Measurements from ENCODE around the gene UVRAG.

UVRAG gene

DNA sequence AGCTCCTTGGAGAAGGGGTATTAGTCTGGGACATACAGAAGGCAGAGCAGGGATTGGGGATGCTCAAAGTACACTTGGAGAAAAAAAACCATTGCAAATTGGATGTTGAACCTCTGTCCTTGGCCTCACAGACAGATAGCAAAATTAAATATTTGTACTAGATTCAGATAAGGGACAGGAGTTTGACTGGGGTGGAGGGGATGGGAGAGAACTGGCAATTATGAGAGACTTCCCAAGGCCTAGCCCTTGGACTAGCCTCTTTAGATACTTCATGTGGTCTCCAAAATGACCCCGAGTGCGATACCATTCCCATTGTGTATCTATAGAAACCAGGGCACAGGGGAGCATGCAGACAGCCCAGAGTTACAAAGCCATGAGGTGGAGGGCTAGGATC is 30.9 kb upstream of the UVRAG start:
- no peak for DNase-seq

DNA sequence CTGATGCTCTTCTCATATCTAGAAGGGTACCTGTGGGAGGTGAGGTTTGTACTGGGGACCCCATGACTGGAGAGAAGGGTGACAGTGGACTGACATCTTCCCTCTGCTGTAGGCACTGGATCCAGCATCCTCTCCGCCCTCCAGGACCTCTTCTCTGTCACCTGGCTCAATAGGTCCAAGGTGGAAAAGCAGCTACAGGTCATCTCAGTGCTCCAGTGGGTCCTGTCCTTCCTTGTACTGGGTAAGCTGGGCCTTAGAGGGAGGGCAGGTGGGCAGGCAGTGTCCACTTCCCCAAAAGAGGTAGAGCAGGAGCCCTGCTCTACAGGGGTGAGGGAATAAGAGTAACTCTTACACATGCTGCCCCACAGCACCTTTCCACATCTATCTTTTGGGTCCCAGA is 30.5 kb upstream of the UVRAG start:
- DNase-seq: no peak

DNA sequence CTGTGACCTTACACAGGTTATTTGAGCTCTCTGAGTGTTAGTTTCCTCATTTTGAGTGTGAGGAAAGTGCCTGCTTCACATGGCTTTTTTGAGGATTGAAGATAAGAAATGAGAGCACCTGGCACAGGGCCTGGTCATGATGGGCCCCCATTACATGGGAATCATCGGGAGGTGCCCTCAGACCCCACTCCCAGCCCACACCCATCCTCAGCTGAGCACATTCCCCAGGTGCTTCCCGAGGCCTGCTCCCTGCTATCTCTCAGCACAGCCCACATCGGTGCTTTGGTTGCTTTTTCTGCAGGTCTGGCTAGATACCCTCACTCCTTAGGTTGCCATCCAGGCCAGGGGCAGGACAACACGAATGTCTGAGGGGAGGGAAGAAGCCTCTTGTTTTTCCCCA is 29.8 kb upstream of the UVRAG start:
- DNase-seq: no peak

DNA sequence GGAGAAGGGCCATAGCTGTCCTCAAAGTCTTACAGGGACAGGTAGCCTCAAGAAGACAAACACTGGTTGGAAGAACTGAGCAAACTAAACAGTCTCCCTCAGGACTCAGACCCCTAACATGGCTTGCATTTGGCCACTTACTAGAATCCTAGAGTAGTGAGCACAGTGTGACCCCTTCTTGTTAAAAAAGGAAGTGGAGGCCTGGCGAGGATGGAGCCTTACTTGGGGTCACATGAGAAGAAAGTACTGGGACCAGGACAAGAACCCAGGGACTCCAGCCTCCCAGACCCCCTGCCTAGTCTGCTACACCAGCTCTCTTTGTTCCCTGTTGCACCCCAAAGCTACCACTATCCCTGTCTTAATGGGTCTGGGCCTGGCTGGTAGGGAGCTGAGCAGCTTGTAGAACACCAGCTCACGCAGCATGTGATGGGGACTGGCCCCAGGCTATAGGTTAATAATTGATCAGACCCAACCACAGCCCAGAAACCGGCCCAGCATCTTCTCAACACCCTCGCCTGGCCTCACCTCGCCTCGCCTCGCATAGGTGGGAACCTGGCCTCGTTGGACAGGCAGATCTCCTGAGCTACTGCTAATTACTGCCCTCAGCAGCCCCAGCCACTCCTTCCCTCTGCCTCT is 28.8 kb upstream of the UVRAG start:
- no peak for DNase-seq

DNA sequence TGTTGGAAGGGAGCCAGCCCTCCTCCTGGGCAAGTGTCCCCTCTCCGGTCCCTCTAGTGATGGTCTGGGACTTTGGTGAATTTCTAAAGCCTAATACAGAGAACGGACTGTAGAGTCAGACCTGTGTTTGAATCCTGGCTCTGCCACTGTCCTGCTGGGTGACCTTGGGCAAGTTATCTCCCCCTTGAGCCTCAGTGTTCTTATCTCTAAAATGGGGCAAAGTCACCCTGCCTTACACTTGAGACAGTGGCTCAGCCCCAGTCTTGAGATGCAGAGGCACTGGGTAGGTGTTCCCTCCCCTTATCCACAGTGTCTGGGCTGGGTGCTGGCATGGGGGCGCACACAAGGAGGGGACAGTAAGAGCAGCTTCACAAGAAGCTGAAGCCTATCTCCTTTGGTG is 25.5 kb upstream of the UVRAG start:
- no peak for DNase-seq

DNA sequence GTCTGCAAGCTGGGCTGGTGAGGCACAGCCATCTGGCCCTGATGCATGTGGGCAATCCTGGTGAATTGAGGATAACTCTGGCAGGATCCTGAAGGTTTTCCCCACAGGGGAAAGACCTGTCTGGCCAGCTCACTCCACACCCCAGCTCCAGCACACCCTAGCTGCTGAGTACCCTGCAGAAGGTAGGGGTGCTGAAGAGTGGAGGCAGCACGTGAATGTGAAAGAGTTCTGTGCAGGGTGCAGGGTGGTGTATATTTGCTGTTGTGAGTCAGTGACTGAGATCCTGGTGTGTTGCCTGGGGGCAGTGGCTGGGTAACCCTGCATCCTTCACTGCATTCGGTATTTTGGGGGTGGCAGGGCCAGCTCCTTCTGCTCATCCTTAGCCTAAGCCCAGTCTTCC is 24.0 kb upstream of the UVRAG start:
- DNase-seq: peak; percentile 23

DNA sequence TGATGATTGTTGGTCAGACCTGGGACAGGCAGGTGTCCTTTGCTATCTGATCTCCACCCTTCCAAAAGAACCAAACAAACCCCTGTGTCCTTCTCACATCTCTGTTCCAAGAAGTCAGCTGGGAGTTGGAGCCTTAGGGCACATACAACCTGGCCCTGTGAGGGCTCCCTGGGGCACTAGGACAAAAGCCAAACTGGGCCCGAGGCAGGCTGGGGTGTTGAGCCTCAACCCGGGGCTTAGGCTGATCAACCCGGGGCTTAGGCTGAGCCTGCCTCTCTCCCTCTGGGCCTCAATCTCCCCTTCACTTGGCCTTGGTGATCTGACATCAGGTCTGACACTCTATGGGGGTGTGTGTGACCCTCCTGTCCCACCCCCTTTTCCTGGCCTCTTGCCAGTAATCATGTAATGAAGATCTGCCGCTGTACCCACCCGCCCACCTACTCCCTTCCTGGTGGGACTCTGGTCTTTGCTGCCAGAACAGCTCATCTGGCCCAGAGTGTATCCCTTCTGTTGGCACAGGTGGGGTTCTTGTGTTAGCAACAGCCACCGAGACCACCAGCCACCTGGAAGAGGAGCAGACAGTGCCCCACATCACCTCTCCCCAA is 22.8 kb upstream of the UVRAG start:
- DNase-seq: no peak

DNA sequence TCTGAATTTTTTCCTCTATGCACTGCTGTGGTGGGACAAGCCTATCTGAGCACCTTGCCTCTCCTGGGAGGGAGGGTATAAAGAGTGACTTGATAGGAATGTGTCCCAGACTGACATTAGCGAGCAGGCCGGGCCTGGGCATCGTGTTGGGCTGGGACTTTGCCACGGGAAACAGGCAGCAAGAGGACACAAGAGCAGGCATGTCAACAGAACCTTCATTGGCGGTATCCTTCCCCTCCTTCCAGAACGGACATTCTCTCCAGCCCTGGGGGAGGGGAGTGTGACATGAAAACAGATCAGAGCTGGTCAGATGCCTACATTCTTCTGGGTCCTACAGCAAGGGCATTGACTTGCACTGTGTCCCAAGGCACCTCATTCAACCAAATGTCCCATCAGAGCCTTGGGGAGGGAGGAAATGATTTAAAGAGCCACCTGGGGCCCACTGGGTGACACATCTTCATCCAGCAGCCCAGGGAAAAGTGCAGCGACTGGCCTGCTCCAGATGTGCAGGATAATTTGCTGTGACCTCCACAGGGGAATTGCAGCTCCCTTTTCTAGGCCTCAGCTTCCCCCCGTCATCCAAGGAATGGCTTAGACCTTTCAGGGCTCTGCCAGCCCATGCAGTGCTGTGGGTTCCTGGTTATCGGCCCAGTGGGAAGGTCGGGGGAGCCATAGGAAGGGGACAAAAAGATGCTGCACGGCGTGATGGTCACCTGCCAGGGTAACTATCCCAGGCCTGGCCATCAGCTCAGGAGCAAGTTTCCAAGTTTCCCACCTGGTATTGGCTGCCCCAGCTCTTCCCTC is 21.8 kb upstream of the UVRAG start:
- no peak for DNase-seq

DNA sequence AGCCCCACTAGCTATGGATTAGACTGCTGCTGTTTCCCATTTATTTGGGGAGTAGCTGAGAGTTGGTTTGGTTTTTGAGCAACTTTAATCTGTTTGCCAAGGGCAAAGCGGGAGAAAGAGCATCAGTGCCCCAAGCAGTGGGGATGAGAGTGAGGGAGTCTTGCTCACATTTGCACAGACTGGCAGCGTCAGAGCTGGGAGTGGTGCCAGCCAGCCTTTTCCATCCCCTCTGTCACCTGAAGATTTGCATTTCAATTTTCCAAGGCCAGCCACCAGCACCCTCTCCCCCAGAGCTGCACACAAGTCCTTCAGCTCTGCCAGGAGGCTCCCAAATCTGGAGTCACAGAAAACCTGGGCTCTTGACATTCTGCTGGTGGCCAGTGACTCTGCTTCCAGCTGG is 21.0 kb upstream of the UVRAG start:
- DNase-seq: no peak

DNA sequence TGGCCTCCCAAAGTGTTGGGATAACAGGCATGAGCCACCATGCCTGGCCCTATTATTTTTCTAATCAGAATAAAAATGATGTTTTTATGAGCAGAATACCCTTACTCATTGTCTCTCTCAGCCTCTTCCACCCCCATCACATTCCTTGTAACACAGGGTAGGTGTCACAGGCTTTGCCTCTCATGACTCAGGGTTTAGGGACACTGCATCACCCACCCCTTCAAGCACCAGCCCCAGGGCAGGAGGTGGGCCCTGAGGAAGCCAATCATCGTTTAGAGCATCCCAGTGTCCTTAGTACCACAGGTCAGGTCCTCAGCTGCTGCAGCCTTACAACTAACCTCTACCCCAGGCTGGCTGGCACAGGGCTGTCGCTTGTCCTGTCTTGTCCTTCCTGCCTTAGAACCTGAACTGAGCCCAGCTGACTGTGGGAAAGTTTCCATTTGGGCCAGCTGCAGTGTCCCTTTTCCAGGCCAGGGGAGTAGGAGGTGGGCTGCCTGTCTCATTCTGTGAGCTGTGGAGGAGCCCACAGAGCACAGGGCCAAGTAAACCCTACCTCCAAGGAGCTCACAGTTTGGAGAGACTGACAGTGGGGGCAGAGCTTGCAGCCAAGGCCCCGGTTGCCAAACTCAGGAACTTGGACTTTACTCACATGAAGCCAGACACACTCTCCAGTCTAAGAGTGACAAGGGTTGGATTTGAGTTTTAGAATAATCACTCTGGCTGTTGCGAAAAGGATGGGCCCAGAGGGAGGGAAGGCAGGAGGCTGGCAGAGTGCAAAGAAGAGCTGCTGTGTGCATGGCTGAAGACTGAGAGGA is 19.5 kb upstream of the UVRAG start:
- no peak for DNase-seq

DNA sequence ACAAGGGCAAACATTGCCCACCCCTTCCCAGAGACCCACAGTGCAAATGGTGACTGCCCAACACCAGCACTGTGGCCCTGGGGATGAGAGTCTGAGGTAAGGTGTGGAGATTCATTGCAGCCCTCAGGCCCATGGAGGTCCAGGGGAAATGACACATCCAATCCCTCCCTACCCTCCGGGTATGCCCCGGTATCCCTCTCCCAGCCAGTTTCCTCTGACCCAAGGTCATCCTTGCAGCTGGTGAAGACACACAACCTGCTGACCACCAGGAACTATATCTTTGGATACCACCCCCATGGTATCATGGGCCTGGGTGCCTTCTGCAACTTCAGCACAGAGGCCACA is 18.9 kb upstream of the UVRAG start:
- peak; percentile 28 for DNase-seq

DNA sequence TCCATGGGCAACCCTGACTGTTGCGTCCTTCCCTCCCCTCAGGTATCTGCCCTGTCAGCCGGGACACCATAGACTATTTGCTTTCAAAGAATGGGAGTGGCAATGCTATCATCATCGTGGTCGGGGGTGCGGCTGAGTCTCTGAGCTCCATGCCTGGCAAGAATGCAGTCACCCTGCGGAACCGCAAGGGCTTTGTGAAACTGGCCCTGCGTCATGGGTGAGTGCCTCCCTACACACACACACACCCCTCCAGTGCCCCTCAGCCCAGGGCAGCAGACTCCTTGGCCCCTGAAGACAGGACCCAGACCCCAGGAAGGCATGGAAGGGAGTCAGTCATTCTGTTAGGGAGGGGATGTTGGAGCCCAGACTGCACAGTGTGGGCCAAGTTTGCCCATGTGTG is 17.9 kb upstream of the UVRAG start:
- no peak for DNase-seq

DNA sequence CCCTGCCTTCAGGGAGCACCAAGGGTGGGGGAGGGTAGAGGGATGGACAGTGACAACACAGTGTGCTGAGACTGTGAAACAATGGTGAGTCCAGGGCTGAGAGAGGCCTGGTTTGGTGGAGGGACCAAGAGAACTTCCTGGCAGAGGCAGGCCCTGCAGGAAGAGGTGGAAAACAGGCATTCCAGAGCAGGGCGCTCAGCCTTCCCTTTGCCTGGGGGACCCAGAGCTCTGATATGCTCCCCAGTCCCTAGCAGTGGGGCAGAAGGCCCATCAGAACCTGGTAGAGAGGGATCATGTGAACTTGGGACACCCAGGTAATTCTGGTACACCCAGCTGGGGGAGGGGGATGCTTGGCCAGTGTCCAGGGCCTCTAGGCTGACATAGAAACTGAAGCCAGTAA is 17.2 kb upstream of the UVRAG start:
- DNase-seq: peak; percentile 73

DNA sequence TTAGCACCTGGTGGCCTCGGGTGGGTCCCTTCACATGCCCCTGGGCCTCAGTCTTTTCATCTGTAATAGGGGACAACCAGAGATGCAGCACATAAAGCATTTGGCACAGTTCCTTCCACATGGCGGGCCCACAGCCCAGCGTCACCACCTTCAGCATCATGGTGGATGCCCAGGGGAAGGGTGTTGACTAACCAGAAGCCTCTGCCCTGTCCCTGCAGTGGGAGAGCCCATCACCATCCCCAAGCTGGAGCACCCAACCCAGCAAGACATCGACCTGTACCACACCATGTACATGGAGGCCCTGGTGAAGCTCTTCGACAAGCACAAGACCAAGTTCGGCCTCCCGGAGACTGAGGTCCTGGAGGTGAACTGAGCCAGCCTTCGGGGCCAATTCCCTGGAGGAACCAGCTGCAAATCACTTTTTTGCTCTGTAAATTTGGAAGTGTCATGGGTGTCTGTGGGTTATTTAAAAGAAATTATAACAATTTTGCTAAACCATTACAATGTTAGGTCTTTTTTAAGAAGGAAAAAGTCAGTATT is 14.8 kb upstream of the UVRAG start:
- DNase-seq: no peak

DNA sequence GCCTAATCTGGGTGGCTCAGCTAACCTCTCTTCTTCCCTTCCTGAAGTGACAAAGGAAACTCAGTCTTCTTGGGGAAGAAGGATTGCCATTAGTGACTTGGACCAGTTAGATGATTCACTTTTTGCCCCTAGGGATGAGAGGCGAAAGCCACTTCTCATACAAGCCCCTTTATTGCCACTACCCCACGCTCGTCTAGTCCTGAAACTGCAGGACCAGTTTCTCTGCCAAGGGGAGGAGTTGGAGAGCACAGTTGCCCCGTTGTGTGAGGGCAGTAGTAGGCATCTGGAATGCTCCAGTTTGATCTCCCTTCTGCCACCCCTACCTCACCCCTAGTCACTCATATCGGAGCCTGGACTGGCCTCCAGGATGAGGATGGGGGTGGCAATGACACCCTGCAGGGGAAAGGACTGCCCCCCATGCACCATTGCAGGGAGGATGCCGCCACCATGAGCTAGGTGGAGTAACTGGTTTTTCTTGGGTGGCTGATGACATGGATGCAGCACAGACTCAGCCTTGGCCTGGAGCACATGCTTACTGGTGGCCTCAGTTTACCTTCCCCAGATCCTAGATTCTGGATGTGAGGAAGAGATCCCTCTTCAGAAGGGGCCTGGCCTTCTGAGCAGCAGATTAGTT is 14.2 kb upstream of the UVRAG start:
- DNase-seq: no peak

DNA sequence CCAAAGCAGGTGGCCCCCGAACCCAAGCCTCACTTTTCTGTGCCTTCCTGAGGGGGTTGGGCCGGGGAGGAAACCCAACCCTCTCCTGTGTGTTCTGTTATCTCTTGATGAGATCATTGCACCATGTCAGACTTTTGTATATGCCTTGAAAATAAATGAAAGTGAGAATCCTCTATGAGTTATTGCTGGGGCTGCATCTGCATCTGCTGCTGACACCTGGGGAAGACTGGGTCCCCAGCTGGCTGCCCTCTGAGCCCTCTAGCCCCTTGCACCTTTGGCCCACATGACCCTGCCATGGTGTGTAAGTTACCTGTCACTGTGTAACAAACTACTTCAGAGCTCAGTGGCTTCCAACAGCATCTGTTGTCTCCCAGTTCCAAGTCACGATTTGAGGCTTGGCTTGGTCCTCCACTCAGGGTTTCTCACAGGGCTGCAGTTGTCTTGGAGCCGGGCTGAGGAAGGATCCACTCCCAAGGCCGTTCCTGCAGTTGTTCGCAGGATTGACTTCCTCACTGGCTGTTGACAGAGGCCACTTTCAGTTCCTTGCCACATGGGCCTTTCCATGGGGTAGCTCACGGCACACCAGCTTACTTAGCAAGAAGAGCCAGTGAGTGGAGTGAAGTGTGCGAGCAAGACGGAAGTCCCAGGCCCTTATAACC is 13.5 kb upstream of the UVRAG start:
- DNase-seq: no peak

DNA sequence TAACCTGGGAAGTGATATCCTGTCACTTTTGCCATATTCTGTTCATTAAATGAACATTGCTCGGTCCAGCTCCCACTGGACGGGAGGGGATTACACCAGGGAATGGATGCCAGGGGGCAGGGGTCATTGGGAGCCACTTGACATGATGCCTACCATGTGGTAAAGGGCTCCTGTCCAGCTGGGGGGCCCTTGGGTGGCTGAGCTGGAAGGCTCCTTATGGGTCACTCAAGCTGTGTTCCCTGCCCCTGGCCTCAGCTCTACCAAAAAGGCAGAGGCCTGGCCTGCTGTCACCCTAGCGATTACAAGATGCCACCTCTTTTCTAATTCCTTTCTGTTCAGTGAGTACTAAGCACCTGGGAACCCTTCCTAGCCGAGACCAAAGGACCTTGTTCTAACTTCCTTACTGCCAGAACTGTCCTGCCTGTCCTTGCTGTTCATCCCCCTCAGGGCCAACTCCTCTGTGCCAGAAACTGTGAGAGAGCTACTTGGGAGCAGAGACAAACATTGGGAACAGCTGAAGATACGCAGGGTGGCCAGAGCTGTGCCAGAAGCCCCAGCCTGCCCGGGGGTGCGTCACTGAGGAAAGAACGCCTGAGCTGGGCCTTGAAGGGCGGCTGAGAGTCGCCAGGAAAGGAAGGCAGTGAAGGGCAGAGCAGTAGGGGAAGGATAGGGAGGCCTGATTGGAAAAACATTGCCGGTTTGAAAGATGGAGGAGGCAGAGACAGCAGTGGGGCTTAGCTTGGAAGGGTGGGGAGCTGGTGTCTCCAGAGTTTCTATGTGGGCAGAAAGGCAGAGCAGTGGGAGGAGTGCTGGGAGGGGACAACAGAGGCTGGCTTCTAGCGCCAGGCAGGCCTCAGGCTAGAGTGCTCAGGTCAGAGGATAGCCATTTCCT is 12.7 kb upstream of the UVRAG start:
- DNase-seq: no peak

DNA sequence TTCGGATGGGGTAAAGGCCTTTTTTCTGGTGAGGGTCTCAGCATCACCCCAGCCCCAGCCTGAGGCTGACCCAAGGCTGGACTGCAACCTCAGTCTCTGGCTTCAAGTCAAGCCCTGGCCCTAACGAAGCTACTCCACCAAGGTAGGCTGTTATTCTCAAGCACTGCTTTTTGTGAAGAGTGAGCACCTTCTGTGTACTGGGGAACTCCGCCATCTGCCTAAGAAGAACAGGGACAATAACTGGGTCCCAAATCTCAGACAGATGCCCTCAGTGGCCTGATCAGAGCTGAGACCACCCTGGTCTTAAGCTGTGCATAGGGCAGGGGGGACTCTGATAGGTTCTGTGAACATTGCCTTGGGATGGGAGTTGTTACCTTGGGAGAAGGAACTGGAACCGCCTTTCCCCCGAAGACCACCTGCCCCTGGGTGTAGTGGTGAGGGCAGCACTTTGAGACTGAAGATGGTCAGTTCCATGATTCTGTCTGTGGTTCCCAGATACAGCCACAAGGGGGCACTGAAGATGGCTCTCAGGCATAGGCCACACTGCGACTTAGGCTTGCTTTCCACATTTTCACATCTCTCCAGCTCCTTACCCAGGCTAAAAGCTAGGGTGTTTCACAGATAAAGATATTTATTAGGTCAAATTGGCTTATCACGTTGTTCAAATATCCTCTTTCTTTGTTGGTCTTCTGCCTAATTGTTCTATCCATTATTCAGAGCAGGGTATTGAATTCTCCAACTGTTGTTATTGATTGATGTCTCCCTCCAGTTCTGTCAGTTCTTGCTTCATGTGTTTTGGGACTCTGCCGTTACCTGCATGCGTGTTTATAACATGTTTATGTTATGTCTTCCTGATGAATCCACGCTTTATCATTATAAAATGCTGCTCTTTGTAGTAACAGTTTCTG is 11.8 kb upstream of the UVRAG start:
- peak; percentile 27 for DNase-seq

DNA sequence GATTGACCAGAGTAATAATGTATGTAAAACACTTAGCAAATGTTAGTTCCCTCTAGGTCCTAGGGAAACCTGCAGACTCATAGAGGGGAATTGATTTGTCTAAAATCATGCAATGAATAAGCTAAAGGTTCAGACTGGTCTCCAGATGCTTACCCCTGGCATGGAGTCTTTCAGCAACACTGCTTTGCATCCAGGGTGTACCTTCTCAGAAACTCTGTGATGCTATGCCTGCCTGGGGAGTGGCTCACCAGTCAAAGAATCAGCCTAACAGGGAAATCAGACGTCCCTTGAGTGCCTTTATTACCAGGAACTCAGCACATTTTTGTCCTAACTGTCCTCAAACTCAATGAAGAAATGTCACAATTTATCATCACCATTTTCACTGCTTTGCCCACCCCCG is 5.9 kb upstream of the UVRAG start:
- no peak for DNase-seq

DNA sequence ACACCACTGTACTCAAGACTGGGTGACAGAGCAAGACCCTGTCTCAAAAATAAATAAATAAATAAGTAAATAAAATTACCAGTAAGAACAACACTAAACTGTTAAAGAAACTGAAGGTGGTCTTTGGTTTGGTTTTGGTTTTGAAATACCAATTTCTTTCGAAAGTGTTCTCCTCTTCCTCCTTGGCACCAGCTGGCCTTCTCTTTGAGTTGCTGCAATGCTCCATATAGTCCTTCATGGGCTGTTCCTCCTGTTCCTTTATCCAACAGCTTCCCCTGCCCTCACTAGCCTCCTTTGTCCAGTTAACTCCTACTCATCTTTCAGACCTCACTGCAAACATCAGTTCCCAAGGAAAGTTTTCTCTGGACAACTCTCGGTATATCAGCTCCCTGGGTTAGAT is 5.0 kb upstream of the UVRAG start:
- no peak for DNase-seq

Data from NCI-H226 (cell line).